ENCODE measurements around the gene SIGLEC8. TPM values are rescaled to one million over a fixed set of nuclear protein-coding genes. Genes with fewer than 3 reads are reported as not detected.

Gene SIGLEC8
- total RNA-seq, 2 experiments from 2014 or later, result not detected

DNA sequence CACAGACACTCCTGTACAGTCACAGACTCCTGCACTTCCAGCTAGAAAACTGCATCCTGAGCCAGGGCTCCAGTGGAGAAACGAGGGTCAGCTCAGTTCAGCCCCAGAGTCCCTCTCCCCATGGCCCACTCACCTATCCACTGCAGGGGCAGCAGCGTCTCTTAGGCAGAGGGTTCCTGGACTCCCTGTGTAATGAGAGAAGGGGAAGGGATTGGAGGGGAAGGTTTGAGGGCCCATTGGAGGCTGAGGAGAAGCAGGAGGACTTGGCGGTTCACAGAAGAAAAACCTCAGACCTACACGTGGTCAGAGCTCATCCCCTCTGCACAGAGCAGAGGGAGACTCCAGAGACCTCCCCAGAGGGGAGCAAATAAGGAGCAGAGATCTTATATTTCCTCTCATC lies 10.9 kb upstream of the SIGLEC8 start:
- Histone ChIP-seq H3K36me3 (ENCODE audit: insufficient read depth, low read length) (no peaks in the 10 kb centered on the region), H3K9me3 (ENCODE audit: control insufficient read depth in 1 of 2, insufficient read depth in 1 of 2, low read length in 2 of 2) (no peaks in the 10 kb centered on the region), H3K4me1 (ENCODE audit: insufficient read depth, low read length) (peaks cover 6% of the 10 kb centered on the region), H3K4me3 (ENCODE audit: low read length) (no peak overlapping the region), H3K27ac (ENCODE audit: low read depth in 1 of 2, low read length in 2 of 2) (no peak overlapping the region), H3K27me3 (ENCODE audit: control insufficient read depth in 1 of 2, insufficient read depth in 2 of 2, low read length in 2 of 2) (peaks cover 0 to 10% of the 10 kb centered on the region in 2 experiments)
- Mint-ChIP-seq H3K4me1 (ENCODE audit: low read depth) (no peaks in the 10 kb centered on the region), H3K27me3 (peaks cover 22% of the 10 kb centered on the region), H3K36me3 (ENCODE audit: low read depth) (no peaks in the 10 kb centered on the region), H3K4me3 (no peak overlapping the region), H3K9me3 (no peaks in the 10 kb centered on the region), H3K27ac (no peak overlapping the region)
- intact Hi-C loops (cut with DNase I, micrococcal nuclease), result no loop called here
- POLR2A ChIA-PET, result no interaction called here
- ATAC-seq (ENCODE audit: poor library complexity) (no peak), DNase-seq (no peak)
- TF ChIP-seq, protein P1, sequence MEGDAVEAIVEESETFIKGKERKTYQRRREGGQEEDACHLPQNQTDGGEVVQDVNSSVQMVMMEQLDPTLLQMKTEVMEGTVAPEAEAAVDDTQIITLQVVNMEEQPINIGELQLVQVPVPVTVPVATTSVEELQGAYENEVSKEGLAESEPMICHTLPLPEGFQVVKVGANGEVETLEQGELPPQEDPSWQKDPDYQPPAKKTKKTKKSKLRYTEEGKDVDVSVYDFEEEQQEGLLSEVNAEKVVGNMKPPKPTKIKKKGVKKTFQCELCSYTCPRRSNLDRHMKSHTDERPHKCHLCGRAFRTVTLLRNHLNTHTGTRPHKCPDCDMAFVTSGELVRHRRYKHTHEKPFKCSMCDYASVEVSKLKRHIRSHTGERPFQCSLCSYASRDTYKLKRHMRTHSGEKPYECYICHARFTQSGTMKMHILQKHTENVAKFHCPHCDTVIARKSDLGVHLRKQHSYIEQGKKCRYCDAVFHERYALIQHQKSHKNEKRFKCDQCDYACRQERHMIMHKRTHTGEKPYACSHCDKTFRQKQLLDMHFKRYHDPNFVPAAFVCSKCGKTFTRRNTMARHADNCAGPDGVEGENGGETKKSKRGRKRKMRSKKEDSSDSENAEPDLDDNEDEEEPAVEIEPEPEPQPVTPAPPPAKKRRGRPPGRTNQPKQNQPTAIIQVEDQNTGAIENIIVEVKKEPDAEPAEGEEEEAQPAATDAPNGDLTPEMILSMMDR (IDR thresholded peaks at IDR 0.05), result no peak
- CTCF ChIA-PET, result no interaction called here

DNA sequence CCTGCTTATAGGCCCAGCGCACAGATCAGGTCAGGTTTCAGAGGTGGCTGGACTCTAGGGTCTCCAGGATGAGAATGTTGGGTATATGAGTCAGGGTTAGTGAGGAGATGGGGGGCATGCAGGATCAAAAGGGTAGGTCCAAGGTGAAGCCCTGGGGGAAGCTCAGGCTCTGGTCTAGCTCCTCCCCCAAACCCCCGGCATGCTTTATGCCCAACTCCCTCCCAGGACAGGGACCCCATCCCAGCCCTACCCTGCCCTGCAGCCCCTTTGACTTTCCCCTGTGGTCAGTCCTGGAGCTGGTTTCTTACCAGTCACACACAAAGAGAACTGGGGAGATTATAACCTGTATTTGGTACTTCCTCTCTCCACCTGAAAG lies 10.3 kb upstream of the SIGLEC8 start:
- TF ChIP-seq, protein P1 (IDR thresholded peaks at IDR 0.05), result no peak
- Histone ChIP-seq H3K4me3 (ENCODE audit: low read length) (no peak overlapping the region), H3K27me3 (ENCODE audit: control insufficient read depth in 1 of 2, insufficient read depth in 2 of 2, low read length in 2 of 2) (peaks cover 0 to 9% of the 10 kb centered on the region in 2 experiments), H3K36me3 (ENCODE audit: insufficient read depth, low read length) (no peaks in the 10 kb centered on the region), H3K4me1 (ENCODE audit: insufficient read depth, low read length) (peaks cover 6% of the 10 kb centered on the region), H3K9me3 (ENCODE audit: control insufficient read depth in 1 of 2, insufficient read depth in 1 of 2, low read length in 2 of 2) (no peaks in the 10 kb centered on the region), H3K27ac (ENCODE audit: low read depth in 1 of 2, low read length in 2 of 2) (no peak overlapping the region)
- H3K9me3 Mint-ChIP-seq, result no peaks in the 10 kb centered on the region
- H3K4me1 Mint-ChIP-seq (ENCODE audit: low read depth), result no peaks in the 10 kb centered on the region
- H3K4me3 Mint-ChIP-seq, result no peak overlapping the region
- H3K36me3 Mint-ChIP-seq (ENCODE audit: low read depth), result no peaks in the 10 kb centered on the region
- no peak overlapping the region for H3K27ac Mint-ChIP-seq
- intact Hi-C loops (cut with DNase I, micrococcal nuclease), result no loop called here
- no peak for DNase-seq
- ChIA-PET CTCF (no interaction called here), POLR2A (no interaction called here)
- ATAC-seq (ENCODE audit: poor library complexity), result no peak
- H3K27me3 Mint-ChIP-seq, result peaks cover 21% of the 10 kb centered on the region

GRCh38 chr19:51467864-51468544 lies 9.8 kb upstream of the SIGLEC8 start:
- intact Hi-C loops (cut with DNase I, micrococcal nuclease), result no loop called here
- ATAC-seq (ENCODE audit: poor library complexity) (no peak), DNase-seq (no peak)
- Mint-ChIP-seq H3K27me3 (peaks cover 23% of the 10 kb centered on the region), H3K4me3 (no peak overlapping the region), H3K27ac (no peak overlapping the region), H3K36me3 (ENCODE audit: low read depth) (no peaks in the 10 kb centered on the region), H3K9me3 (no peaks in the 10 kb centered on the region), H3K4me1 (ENCODE audit: low read depth) (no peaks in the 10 kb centered on the region)
- no peaks in the 10 kb centered on the region for H3K36me3 ChIP-seq (ENCODE audit: insufficient read depth, low read length)
- ChIA-PET POLR2A (no interaction called here), CTCF (no interaction called here)
- peaks cover 6% of the 10 kb centered on the region for H3K4me1 ChIP-seq (ENCODE audit: insufficient read depth, low read length)
- peaks cover under 1 to 6% of the 10 kb centered on the region in 2 experiments for H3K27me3 ChIP-seq (ENCODE audit: control insufficient read depth in 1 of 2, insufficient read depth in 2 of 2, low read length in 2 of 2)
- TF ChIP-seq, protein P1 (IDR thresholded peaks at IDR 0.05), result no peak
- H3K9me3 ChIP-seq (ENCODE audit: control insufficient read depth in 1 of 2, insufficient read depth in 1 of 2, low read length in 2 of 2), result no peaks in the 10 kb centered on the region
- H3K4me3 ChIP-seq (ENCODE audit: low read length), result no peak overlapping the region
- no peak overlapping the region for H3K27ac ChIP-seq (ENCODE audit: low read depth in 1 of 2, low read length in 2 of 2)
